ENCODE measurements around the gene DBT.

The DBT gene

GRCh38 chr1:100252901-100253300 lies 3.3 kb upstream of the DBT start:
- H3K4me3 ChIP-seq, result no peak overlapping the region
- TF ChIP-seq CTCF (IDR thresholded peaks at IDR 0.05), result no peak
- no peak for DNase-seq (ENCODE audit: low spot score)
- no peak overlapping the region for H3K27ac ChIP-seq

GRCh38 chr1:100250807-100251206 lies 1.2 kb upstream of the DBT start:
- Histone ChIP-seq H3K4me3 (no peak overlapping the region), H3K27ac (no peak overlapping the region)
- no peak for DNase-seq (ENCODE audit: low spot score)
- no peak for TF ChIP-seq CTCF (IDR thresholded peaks at IDR 0.05)

GRCh38 chr1:100250264-100250663 lies 630 bp upstream of the DBT start:
- Histone ChIP-seq H3K27ac (peak overlapping the region; percentile 82 to 95), H3K4me3 (peak overlapping the region; percentile 98)
- no peak for DNase-seq (ENCODE audit: low spot score)
- no peak for TF ChIP-seq CTCF (IDR thresholded peaks at IDR 0.05)

GRCh38 chr1:100249155-100249536 lies 488 bp downstream of the DBT start:
- peak overlapping the region; percentile 82 to 95 for H3K27ac ChIP-seq
- no peak for DNase-seq (ENCODE audit: low spot score)
- H3K4me3 ChIP-seq, result peak overlapping the region; percentile 98
- TF ChIP-seq CTCF (IDR thresholded peaks at IDR 0.05), result no peak

GRCh38 chr1:100246738-100247137 lies 2.9 kb downstream of the DBT start:
- DNase-seq (ENCODE audit: low spot score), result no peak
- no peak for TF ChIP-seq CTCF (IDR thresholded peaks at IDR 0.05)
- Histone ChIP-seq H3K27ac (no peak overlapping the region), H3K4me3 (no peak overlapping the region)

- H3K4me3 ChIP-seq, result no peak overlapping the region
- TF ChIP-seq CTCF (IDR thresholded peaks at IDR 0.05), result no peak
- DNase-seq (ENCODE audit: low spot score), result no peak
- H3K27ac ChIP-seq, result no peak overlapping the region
These were observed 9.0 kb downstream of the DBT start for GRCh38 chr1:100240631-100241030.

GRCh38 chr1:100239961-100240360 lies 9.7 kb downstream of the DBT start:
- no peak for TF ChIP-seq CTCF (IDR thresholded peaks at IDR 0.05)
- no peak overlapping the region for H3K4me3 ChIP-seq
- H3K27ac ChIP-seq, result no peak overlapping the region
- DNase-seq (ENCODE audit: low spot score), result no peak

Measured in coronary artery (tissue), 2 donors.